Adipocyte (in vitro differentiated cells): ENCODE results near the gene CNOT1.
"Not testable (repeated sequence)": the region's sequence is repeated elsewhere in the genome, so short reads cannot be mapped to it uniquely, and the experiment has no call there.

Experiments
- DNase-seq: peaks from one replicate; pipeline ENCODE4 v3.0.0-alpha.2; 2015; ENCODE audit warnings: low read depth
- H3K27me3 ChIP-seq: replicated peaks from 2 replicates; pipeline ENCODE4 v1.7.0; 2013; ENCODE audit warnings: mild to moderate bottlenecking, low read length, moderate library complexity; ENCODE audit not compliant: control insufficient read depth, insufficient read depth
- H3K36me3 ChIP-seq: 2 replicates; pipeline ENCODE4 v1.7.0; 2013; ENCODE audit warnings: low read length, mild to moderate bottlenecking, moderate library complexity; ENCODE audit not compliant: control insufficient read depth, insufficient read depth, severe bottlenecking
- H3K4me1 ChIP-seq: 2 replicates; pipeline ENCODE4 v1.7.0; 2013; ENCODE audit warnings: mild to moderate bottlenecking, low read length, moderate library complexity; ENCODE audit not compliant: control insufficient read depth, insufficient read depth
- H3K4me3 ChIP-seq: 2 replicates; pipeline ENCODE4 v1.7.0; 2013; ENCODE audit warnings: mild to moderate bottlenecking, low read length, moderate library complexity
- H3K9ac ChIP-seq: 2 replicates; pipeline ENCODE4 v1.7.0; 2013; ENCODE audit warnings: mild to moderate bottlenecking, low read length, moderate library complexity
- H3K9me3 ChIP-seq: 2 replicates; pipeline ENCODE4 v1.7.0; 2013; ENCODE audit warnings: mild to moderate bottlenecking, low read length, moderate library complexity; ENCODE audit not compliant: control insufficient read depth

The CNOT1 gene

DNA sequence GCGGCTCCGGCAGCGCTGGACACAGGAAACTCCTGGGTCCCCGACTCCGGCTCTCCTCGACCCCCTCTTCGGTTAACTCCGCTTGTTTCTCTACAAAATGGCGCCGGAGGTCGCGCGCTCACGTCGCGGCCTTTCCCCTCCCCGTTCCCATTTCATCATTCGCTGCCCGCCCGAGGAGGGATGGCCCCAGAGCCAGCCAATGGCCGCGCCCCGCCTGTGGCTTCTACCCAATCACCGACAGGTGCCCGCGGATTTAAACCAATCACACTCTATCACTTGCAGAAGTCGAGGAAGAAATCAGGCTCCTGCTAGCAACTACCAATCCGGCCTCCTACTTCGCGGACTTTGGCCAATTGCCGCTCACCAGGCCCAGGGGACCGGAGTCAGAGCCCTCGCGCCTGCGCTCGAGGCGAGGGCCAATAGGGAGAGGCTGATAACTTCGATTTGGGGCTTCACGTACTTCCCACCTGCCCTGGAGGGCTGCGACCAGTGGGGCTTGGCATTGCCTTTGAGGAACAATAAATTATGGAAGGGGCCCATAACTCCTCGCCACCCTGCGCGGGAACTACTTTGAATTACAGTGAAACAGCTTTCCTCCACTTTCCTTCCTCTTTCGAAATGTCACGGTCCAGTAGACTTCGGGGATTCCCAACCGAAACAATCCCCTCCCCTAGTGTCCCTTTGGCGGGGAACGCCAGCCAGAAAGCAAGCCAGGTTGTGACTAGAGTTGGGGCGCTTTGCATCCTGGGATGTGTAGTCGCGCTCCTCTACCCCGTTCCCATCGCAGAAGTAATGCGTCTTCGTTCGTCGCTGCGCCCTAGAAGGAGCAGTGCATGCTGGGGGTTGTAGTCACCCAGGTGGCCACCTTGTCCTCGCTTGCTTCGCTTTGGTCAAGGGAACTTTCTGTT is at the start of gene CNOT1:
Gene CNOT1 (minus strand): TSS at position 94 of the 908 bp plus-strand sequence. CDS start 30,489 bp downstream, outside the sequence.
- Histone ChIP-seq H3K4me3 (peak within 1 kb of the TSS; percentile 98), H3K27me3 (no peaks in the 10 kb centered on the region), H3K36me3 (no peaks in the 10 kb centered on the region), H3K4me1 (peaks cover 4% of the 10 kb centered on the region), H3K9ac (peak within 1 kb of the TSS; percentile 99), H3K9me3 (no peaks in the 10 kb centered on the region)
- DNase-seq: peak; percentile 99

DNA sequence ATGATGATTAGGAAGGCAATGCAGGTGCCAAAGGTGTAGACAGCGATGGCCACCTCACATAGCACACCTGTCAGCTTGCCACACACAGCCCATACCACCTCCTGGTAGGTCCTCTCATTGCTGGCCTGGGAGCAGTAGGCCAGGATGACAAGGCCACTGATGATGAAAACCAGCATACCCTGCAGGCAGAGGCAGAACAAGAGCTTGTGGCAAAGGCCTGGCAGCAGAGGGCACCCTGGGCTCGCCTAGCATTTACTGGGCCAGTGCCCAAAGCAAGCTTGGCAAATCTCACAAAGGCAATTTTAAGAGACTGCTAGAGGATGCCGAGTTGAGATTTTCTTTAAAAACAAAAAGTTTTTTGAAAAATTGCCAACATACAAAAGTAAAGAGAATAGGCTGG is 49.1 kb upstream of the CNOT1 start:
- Histone ChIP-seq H3K4me1 (peaks cover 7% of the 10 kb centered on the region), H3K36me3 (peaks cover 39% of the 10 kb centered on the region), H3K27me3 (no peaks in the 10 kb centered on the region), H3K9me3 (no peaks in the 10 kb centered on the region), H3K4me3 (no peak overlapping the region), H3K9ac (no peak overlapping the region)
- peak; percentile 35 for DNase-seq

DNA sequence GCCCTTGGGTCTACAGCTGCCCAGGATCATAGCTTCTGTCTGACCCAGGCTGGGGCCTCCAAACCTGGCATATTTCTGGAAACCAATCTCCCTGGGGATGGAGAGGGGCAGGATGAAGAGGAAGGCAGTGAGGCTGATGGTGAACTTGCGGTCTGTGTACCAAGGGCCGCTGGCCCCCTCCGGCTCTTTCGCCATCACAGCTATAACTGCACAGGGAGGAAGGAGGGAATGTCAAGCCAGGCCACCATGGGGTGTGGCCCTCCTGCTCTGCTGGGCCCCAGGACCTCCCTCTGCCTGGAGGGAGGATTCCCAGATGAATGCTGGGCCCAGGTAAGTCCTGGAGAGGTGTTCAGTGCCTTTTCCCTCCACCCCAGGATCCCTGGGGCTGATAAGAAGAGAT is 48.6 kb upstream of the CNOT1 start:
- no peak overlapping the region for H3K9ac ChIP-seq
- DNase-seq: no peak
- H3K4me1 ChIP-seq: peaks cover 3% of the 10 kb centered on the region
- H3K27me3 ChIP-seq: no peaks in the 10 kb centered on the region
- H3K4me3 ChIP-seq: no peak overlapping the region
- peaks cover 39% of the 10 kb centered on the region for H3K36me3 ChIP-seq
- no peaks in the 10 kb centered on the region for H3K9me3 ChIP-seq

DNA sequence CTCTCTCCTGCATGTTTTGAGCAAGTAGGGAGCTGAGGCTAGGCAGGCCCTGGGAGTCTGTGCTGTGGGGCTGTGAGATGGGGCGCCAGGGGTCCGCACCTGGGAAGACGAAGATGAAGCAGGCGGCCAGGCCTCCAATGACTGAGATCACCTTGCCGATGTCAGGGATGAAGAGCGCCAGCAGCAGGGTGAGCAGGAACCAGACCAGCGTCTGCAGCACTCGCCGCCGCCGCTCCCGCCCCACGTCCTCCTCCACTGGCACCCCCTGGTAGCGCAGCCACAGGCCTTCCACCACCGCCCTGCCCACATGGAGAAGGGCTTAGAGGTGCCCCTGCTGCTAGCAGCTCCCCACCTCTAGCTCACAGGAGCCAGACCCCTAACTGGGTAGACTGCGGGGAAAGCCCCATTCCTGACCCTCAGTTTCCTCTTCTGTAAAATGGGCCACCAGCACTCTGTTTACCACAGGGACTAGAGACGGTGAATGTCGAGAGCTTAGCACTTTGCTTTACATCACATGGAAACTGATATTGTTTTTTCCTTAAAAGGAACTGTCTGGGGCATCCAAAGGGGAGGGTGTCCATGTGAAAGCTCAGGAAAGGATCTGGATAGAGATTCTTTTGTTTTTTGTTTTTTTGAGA is 41.4 kb upstream of the CNOT1 start:
- H3K9ac ChIP-seq: no peak overlapping the region
- no peak for DNase-seq
- H3K36me3 ChIP-seq: peaks cover 42% of the 10 kb centered on the region
- H3K27me3 ChIP-seq: no peaks in the 10 kb centered on the region
- H3K4me3 ChIP-seq: no peak overlapping the region
- H3K9me3 ChIP-seq: no peaks in the 10 kb centered on the region
- H3K4me1 ChIP-seq: no peaks in the 10 kb centered on the region

DNA sequence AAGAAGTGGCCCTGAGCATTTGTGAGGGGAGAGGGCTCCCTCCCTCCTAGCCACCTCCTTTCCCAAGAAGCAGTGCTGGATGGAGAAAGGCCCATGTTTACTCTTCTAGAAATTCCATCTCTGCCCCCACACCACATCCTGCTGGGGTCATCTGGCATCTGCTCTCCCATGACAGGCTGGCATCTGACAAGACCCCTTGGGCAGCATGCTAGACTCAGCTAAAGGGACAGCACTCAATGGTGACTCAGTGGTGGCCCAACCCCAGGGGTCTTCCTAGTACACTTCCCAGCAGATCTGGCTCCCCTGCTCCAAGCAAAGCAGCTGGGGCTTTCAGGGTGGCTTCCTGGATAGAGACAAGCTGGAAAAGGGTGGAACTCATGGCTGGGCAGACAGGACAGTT is 40.6 kb upstream of the CNOT1 start:
- Histone ChIP-seq H3K9me3 (no peaks in the 10 kb centered on the region), H3K4me3 (no peak overlapping the region), H3K27me3 (no peaks in the 10 kb centered on the region), H3K9ac (no peak overlapping the region), H3K4me1 (no peaks in the 10 kb centered on the region), H3K36me3 (peaks cover 35% of the 10 kb centered on the region)
- DNase-seq: no peak

DNA sequence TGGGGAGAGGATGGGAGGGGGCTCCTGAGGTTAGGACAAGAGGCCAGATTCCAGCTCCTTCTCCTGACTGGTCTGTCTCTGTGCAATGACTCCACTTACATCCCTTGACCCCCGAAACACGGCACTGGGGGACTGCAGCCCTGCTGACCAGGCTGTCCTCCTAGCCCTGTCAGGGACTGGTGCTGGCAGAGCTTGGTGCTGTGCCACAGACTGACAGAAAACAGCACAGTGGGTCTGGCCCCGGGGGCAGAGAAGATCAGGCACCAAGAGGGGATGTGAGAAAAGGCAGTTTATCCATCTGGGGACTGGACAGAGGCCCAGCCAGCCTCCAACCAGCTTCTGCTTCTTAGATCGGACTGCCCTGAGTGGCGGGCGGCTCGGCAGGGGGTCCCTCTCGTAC is 35.6 kb upstream of the CNOT1 start:
- H3K4me3 ChIP-seq: no peak overlapping the region
- H3K36me3 ChIP-seq: peaks cover 19% of the 10 kb centered on the region
- peaks cover 4% of the 10 kb centered on the region for H3K4me1 ChIP-seq
- H3K9me3 ChIP-seq: no peaks in the 10 kb centered on the region
- no peak for DNase-seq
- H3K27me3 ChIP-seq: no peaks in the 10 kb centered on the region
- no peak overlapping the region for H3K9ac ChIP-seq

DNA sequence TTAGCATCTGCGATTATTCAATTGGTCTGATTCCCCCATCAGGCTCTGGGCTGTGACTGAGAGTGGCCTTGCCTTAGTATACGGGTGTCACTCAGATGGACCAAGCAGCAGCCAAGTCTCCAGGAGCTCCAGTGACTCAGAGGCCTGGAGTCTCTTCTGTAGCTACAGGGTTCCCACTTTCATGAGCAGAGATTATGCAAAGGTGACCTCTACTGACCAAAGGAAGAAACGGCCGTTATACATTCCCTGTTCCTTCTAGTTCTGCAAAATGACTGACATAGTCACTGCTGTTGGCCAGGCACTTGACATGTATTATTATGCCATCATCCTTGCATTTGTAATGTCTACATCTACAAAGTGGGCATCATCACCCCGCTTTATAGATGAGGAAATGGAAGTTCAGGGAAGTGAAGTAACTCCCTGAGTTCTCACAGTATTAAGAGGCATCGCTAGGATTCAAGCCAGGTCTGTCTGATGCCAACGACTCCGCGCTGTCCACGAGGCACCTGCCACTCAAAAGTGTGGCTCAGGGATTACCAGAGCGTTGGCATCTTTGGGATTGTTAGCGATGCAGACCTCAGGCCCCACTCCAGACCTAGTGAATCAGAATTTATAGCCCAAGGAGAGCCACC is 31.7 kb upstream of the CNOT1 start:
- no peak overlapping the region for H3K9ac ChIP-seq
- H3K27me3 ChIP-seq: no peaks in the 10 kb centered on the region
- H3K4me3 ChIP-seq: no peak overlapping the region
- peaks cover 4% of the 10 kb centered on the region for H3K9me3 ChIP-seq
- peaks cover 4% of the 10 kb centered on the region for H3K4me1 ChIP-seq
- DNase-seq: peak; percentile 94
- H3K36me3 ChIP-seq: peaks cover under 1% of the 10 kb centered on the region

GRCh38 chr16:58659911-58660310 is 30.3 kb upstream of the CNOT1 start:
- not testable (repeated sequence) for H3K9me3 ChIP-seq, H3K36me3 ChIP-seq

GRCh38 chr16:58658796-58659211 is 29.2 kb upstream of the CNOT1 start:
- H3K36me3 ChIP-seq: no peaks in the 10 kb centered on the region
- H3K27me3 ChIP-seq: no peaks in the 10 kb centered on the region
- peaks cover 4% of the 10 kb centered on the region for H3K9me3 ChIP-seq
- peaks cover 4% of the 10 kb centered on the region for H3K4me1 ChIP-seq
- no peak overlapping the region for H3K9ac ChIP-seq
- DNase-seq: peak; percentile 32
- no peak overlapping the region for H3K4me3 ChIP-seq

More at GRCh38 chr16:58659911-58660310, 30.3 kb upstream of the CNOT1 start:
- not testable (repeated sequence) for H3K27me3 ChIP-seq, H3K4me3 ChIP-seq, H3K4me1 ChIP-seq, H3K9ac ChIP-seq, DNase-seq

DNA sequence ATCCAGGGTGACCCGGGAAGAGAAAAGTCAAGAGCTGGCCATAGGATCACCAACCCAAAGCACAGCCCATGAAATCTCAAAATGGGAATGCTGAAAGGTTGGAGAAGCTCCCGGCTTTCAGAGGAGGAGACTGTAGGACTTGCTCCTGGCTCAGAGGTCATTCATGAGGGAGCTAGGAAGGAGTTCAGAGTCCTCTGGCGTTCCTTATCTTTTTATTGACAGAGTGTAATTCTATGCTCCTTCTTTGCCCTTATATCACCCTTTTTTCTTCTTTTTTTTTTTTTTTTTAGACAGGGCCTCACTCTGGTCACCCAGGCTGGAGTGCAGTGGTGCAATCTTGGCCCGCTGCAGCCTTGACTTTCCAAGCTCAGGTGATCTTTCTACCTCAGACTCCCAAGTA is 27.3 kb upstream of the CNOT1 start:
- Histone ChIP-seq H3K9ac (no peak overlapping the region), H3K36me3 (no peaks in the 10 kb centered on the region), H3K27me3 (no peaks in the 10 kb centered on the region), H3K9me3 (peaks cover 4% of the 10 kb centered on the region), H3K4me3 (no peak overlapping the region), H3K4me1 (peaks cover 8% of the 10 kb centered on the region)
- DNase-seq: no peak

- Histone ChIP-seq H3K4me3 (no peak overlapping the region), H3K9ac (no peak overlapping the region), H3K9me3 (peaks cover 4% of the 10 kb centered on the region), H3K4me1 (peaks cover 12% of the 10 kb centered on the region), H3K36me3 (no peaks in the 10 kb centered on the region), H3K27me3 (no peaks in the 10 kb centered on the region)
- no peak for DNase-seq
Observed at GRCh38 chr16:58655215-58655596, 25.6 kb upstream of the CNOT1 start.
